ENCODE measurements around the gene ITGB4. TPM values are rescaled to one million over a fixed set of nuclear protein-coding genes. Genes with fewer than 3 reads are reported as not detected.

ITGB4 gene
- 10 to 100 TPM; 31.1 to 66.3 (median 41.8) TPM for total RNA-seq

GRCh38 chr17:75720656-75721462 is at the start of gene ITGB4:
Gene ITGB4 (plus strand): TSS chr17:75721459. CDS start chr17:75724704, 3,245 bp downstream.
- 0 to 6% methylated on average over 2 to 3 of the region's 70 CpGs for WGBS, 2 donors (ENCODE audit: low coverage in 1 of 2)
- H3K9me3 ChIP-seq: no peaks in the 10 kb centered on the region
- H3K27ac ChIP-seq: peak within 1 kb of the TSS in 3 of 4 donors; percentile 78 to 84 (median 82)
- no peak for TF ChIP-seq EP300 (IDR thresholded peaks at IDR 0.05)
- peak; percentile 29 to 40 for TF ChIP-seq POLR2A (IDR thresholded peaks at IDR 0.05)
- TF ChIP-seq, protein P1, sequence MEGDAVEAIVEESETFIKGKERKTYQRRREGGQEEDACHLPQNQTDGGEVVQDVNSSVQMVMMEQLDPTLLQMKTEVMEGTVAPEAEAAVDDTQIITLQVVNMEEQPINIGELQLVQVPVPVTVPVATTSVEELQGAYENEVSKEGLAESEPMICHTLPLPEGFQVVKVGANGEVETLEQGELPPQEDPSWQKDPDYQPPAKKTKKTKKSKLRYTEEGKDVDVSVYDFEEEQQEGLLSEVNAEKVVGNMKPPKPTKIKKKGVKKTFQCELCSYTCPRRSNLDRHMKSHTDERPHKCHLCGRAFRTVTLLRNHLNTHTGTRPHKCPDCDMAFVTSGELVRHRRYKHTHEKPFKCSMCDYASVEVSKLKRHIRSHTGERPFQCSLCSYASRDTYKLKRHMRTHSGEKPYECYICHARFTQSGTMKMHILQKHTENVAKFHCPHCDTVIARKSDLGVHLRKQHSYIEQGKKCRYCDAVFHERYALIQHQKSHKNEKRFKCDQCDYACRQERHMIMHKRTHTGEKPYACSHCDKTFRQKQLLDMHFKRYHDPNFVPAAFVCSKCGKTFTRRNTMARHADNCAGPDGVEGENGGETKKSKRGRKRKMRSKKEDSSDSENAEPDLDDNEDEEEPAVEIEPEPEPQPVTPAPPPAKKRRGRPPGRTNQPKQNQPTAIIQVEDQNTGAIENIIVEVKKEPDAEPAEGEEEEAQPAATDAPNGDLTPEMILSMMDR (IDR thresholded peaks at IDR 0.05): peak in 1 of 4 experiments; percentile 17
- no peak for TF ChIP-seq POLR2AphosphoS5 (IDR thresholded peaks at IDR 0.05)
- peaks cover 0 to 23% (median 7%) of the 10 kb centered on the region in 3 donors for H3K4me1 ChIP-seq
- peak; percentile 69 for ATAC-seq
- H3K36me3 ChIP-seq: peaks cover 0 to 14% of the 10 kb centered on the region in 2 donors
- peak within 1 kb of the TSS; percentile 19 to 58 for H3K4me3 ChIP-seq
- H3K27me3 ChIP-seq: peaks cover 92% of the 10 kb centered on the region

DNA sequence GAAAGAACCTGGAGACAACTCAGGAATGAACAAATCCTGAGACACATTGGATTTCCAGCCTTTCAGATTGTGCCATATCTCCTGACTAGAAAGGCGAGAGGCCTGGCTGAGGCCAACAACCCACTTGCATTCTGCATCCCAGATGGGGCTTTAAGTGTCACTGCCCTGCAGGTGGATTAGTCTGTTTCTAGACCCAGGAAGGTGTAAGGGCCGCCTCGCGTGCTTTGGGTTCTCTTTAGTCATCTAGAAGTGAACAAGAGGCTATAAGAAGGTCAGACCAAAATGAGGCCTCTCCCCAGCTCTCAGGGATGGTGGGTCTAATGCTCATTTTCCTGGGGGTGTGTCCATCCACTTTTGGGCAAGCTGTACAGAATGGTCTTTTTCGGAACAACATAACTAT is 49.2 kb upstream of the ITGB4 start:
- Histone ChIP-seq H3K9me3 (no peaks in the 10 kb centered on the region), H3K27me3 (no peaks in the 10 kb centered on the region), H3K27ac (no peak overlapping the region), H3K4me1 (peaks cover 6 to 46% (median 12%) of the 10 kb centered on the region in 3 donors), H3K4me3 (no peak overlapping the region), H3K36me3 (peaks cover 0 to 71% of the 10 kb centered on the region in 2 donors)
- TF ChIP-seq, protein P1 (IDR thresholded peaks at IDR 0.05): no peak
- WGBS, 2 donors (ENCODE audit: low coverage in 1 of 2): 91 to 94% methylated on average over 5 of the region's 5 CpGs
- ATAC-seq: no peak

- Histone ChIP-seq H3K4me1 (peaks cover 0 to 42% (median 6%) of the 10 kb centered on the region in 3 donors), H3K4me3 (no peak overlapping the region), H3K27me3 (no peaks in the 10 kb centered on the region), H3K36me3 (peaks cover 0 to 72% of the 10 kb centered on the region in 2 donors), H3K9me3 (no peaks in the 10 kb centered on the region), H3K27ac (no peak overlapping the region)
- no peak for ATAC-seq
- TF ChIP-seq, protein P1 (IDR thresholded peaks at IDR 0.05): no peak
- TF ChIP-seq EP300 (IDR thresholded peaks at IDR 0.05): no peak
- TF ChIP-seq POLR2AphosphoS5 (IDR thresholded peaks at IDR 0.05): no peak
- TF ChIP-seq POLR2A (IDR thresholded peaks at IDR 0.05): no peak
- 68 to 78% methylated on average over 3 to 4 of the region's 4 CpGs for WGBS, 2 donors (ENCODE audit: low coverage in 1 of 2)
These were observed 47.8 kb upstream of the ITGB4 start for GRCh38 chr17:75673487-75673886.

DNA sequence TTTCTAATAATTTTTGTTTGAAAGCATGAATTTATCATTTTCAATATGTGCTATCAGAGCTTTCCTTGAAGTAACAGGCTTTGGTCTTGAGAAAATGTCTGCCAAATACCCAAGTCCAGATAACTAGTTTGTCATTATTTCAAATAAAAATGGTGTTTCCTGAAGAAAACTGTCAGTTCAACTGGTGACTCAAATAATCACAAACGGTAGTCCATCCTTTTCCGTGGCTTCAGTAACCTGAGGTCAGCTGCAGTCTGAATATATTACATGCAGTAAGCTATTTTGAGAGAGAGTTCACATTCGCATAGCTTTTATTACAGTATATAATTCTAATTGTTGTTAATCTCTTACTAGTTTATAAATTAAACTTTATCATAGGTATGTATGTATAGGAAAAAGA is 44.8 kb upstream of the ITGB4 start:
- Histone ChIP-seq H3K27me3 (no peaks in the 10 kb centered on the region), H3K27ac (no peak overlapping the region), H3K4me1 (peaks cover 0 to 42% (median 5%) of the 10 kb centered on the region in 3 donors), H3K9me3 (no peaks in the 10 kb centered on the region), H3K4me3 (no peak overlapping the region), H3K36me3 (peaks cover 0 to 64% of the 10 kb centered on the region in 2 donors)
- 55 to 66% methylated on average over 3 of the region's 3 CpGs for WGBS, 2 donors (ENCODE audit: low coverage in 1 of 2)
- ATAC-seq: no peak
- TF ChIP-seq EP300 (IDR thresholded peaks at IDR 0.05): no peak
- no peak for TF ChIP-seq POLR2A (IDR thresholded peaks at IDR 0.05)

DNA sequence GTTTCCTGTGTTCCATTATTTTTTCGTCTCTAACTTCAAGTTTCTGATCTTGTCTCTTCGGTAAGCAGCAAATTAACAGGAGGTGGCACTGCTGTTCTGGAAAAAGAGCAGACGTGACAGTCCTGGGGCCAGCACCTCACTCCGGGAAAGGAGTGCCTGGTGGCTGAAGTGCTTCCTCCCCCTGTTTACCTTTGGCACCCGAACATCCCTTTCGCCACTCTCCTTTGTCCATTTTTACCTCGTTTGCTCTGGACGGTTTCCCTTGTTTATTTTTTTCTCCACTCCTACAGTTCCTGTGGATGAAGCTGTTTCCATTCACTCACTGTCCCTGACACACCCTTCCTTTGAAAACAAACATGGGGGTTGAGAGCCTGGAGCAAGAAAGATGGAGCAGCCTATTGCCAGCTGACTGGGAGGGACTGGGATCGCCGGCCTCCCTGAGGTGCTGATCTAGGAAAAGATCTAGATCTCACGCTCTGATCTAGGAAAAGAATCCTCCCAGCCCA is 41.5 kb upstream of the ITGB4 start:
- Histone ChIP-seq H3K4me3 (no peak overlapping the region), H3K36me3 (peaks cover 0 to 35% of the 10 kb centered on the region in 2 donors), H3K9me3 (no peaks in the 10 kb centered on the region), H3K27ac (peak overlapping the region in 3 of 4 donors; percentile 49 to 60 (median 52)), H3K4me1 (peaks cover 0 to 55% (median 5%) of the 10 kb centered on the region in 3 donors), H3K27me3 (no peaks in the 10 kb centered on the region)
- ATAC-seq: peak; percentile 65
- 48 to 54% methylated on average over 5 to 6 of the region's 11 CpGs for WGBS, 2 donors (ENCODE audit: low coverage in 1 of 2)
- no peak for TF ChIP-seq EP300 (IDR thresholded peaks at IDR 0.05)
- TF ChIP-seq, protein P1 (IDR thresholded peaks at IDR 0.05): peak in 2 of 4 experiments; percentile 7 to 37

Data from gastroesophageal sphincter (tissue), 4 donors.